A673 (cell line): Measurements from ENCODE around the gene HDAC7. TPM values are rescaled to one million over a fixed set of nuclear protein-coding genes. Genes with fewer than 3 reads are reported as not detected.

Experiments used
- BruUV-seq: library from RNA; stranded (reverse); fragments of 400-500 nt; replicated peaks from 2 replicates; lab custom pipeline; 2021; lab: Mats Ljungman, UMichigan
- CTCF ChIA-PET: fragments of 300-600 bp; sonication (Branson Sonifier 250); formaldehyde crosslinking; loops from one replicate; lab custom pipeline; 2022; ENCODE audit warnings: antibody characterized with exemption; lab: Charles Lee
- POLR2A ChIA-PET: fragments of 300-600 bp; sonication (Branson Sonifier 250); formaldehyde crosslinking; loops from one replicate; lab custom pipeline; 2022; ENCODE audit warnings: antibody characterized with exemption; ENCODE audit not compliant: low non-redundant PET; lab: Charles Lee
- DNase-seq: peaks from one replicate; pipeline ENCODE4 v3.0.0-alpha.2; 2015; ENCODE audit warnings: low spot score
- H3K27ac ChIP-seq: fragments of 200-600 bp; sonication (generic); 2 replicates; pipeline ENCODE4 v1.5.1; 2016; ENCODE audit warnings: mixed run types, low read depth, mild to moderate bottlenecking, mixed read lengths, antibody characterized with exemption, low read length; ENCODE audit not compliant: poor library complexity, severe bottlenecking
- H3K27me3 ChIP-seq: fragments of 200-600 bp; sonication (generic); replicated peaks from 2 replicates; pipeline ENCODE4 v1.6.1; 2017; ENCODE audit warnings: mixed run types, low read depth, mild to moderate bottlenecking, mixed read lengths, antibody characterized with exemption, low read length; ENCODE audit not compliant: insufficient read depth, poor library complexity
- H3K36me3 ChIP-seq: fragments of 200-600 bp; sonication (generic); 2 replicates; pipeline ENCODE4 v1.6.1; 2016; ENCODE audit warnings: mixed run types, mild to moderate bottlenecking, mixed read lengths, antibody characterized with exemption, low read length; ENCODE audit not compliant: insufficient read depth, poor library complexity, severe bottlenecking
- H3K4me1 ChIP-seq: fragments of 200-600 bp; sonication (generic); 2 replicates; pipeline ENCODE4 v1.6.1; 2017; ENCODE audit warnings: mixed run types, mild to moderate bottlenecking, mixed read lengths, antibody characterized with exemption, low read length; ENCODE audit not compliant: insufficient read depth, poor library complexity, severe bottlenecking
- H3K4me3 ChIP-seq: fragments of 200-600 bp; sonication (generic); 2 replicates; pipeline ENCODE4 v1.5.1; 2016; ENCODE audit warnings: low read depth, mixed run types, mild to moderate bottlenecking, mixed read lengths, low read length; ENCODE audit not compliant: poor library complexity, severe bottlenecking
- H3K9me3 ChIP-seq: fragments of 200-600 bp; sonication (generic); 2 replicates; pipeline ENCODE4 v1.6.1; 2016; ENCODE audit warnings: mixed run types, low read depth, mild to moderate bottlenecking, mixed read lengths, antibody characterized with exemption, low read length; ENCODE audit not compliant: poor library complexity, severe bottlenecking
- EZH2 ChIP-seq: fragments of 200-600 bp; sonication (generic); IDR thresholded peaks from 2 replicates; pipeline ENCODE4 v1.6.1; 2017; ENCODE audit warnings: borderline replicate concordance, low read depth, mild to moderate bottlenecking, mixed read lengths, antibody characterized with exemption, low read length; ENCODE audit not compliant: poor library complexity, severe bottlenecking
- intact Hi-C: fragments of 100-400 bp; cut with micrococcal nuclease; formaldehyde crosslinking; loops from one replicate; pipeline ENCODE4 v1.10.0; 2022; ENCODE audit not compliant: unreplicated experiment
- total RNA-seq: library from RNA; stranded (reverse); gene quantifications from 2 replicates; pipeline ENCODE4 v1.2.3, GENCODE V29; 2021
- TF ChIP-seq, protein P1 (sequence below): fragments of 300-800, 200-600 bp; sonication (generic); conservative IDR thresholded peaks from 2 replicates; pipeline ENCODE4 v1.5.1; 2017; ENCODE audit warnings: low read depth, mild to moderate bottlenecking, antibody characterized with exemption, low read length, moderate library complexity, mixed read lengths

HDAC7 gene
- total RNA-seq, 1 experiment from 2014 or later: 58.9 TPM

- no peak for DNase-seq
- peak overlapping the region; percentile 75 for H3K27ac ChIP-seq
- intact Hi-C loops: no loop called here
Observed at GRCh38 chr12:47757840-47758583, 61.7 kb downstream of the HDAC7 start.

GRCh38 chr12:47757364-47757839, 62.3 kb downstream of the HDAC7 start:
- Histone ChIP-seq H3K27me3 (no peaks in the 10 kb centered on the region), H3K4me1 (peaks cover 30% of the 10 kb centered on the region), H3K36me3 (no peaks in the 10 kb centered on the region), H3K4me3 (no peak overlapping the region), H3K27ac (no peak overlapping the region), H3K9me3 (no peaks in the 10 kb centered on the region)
- no TSS peak for BruUV-seq
- intact Hi-C loops: no loop called here
- CTCF ChIA-PET: interaction anchor here (1.5 to 2.7 kb wide), 2 partner anchors 15 to 16 kb away, joined by 4 to 18 read pairs; no protein-coding TSS in a partner anchor
- DNase-seq: no peak
- TF ChIP-seq, protein P1, sequence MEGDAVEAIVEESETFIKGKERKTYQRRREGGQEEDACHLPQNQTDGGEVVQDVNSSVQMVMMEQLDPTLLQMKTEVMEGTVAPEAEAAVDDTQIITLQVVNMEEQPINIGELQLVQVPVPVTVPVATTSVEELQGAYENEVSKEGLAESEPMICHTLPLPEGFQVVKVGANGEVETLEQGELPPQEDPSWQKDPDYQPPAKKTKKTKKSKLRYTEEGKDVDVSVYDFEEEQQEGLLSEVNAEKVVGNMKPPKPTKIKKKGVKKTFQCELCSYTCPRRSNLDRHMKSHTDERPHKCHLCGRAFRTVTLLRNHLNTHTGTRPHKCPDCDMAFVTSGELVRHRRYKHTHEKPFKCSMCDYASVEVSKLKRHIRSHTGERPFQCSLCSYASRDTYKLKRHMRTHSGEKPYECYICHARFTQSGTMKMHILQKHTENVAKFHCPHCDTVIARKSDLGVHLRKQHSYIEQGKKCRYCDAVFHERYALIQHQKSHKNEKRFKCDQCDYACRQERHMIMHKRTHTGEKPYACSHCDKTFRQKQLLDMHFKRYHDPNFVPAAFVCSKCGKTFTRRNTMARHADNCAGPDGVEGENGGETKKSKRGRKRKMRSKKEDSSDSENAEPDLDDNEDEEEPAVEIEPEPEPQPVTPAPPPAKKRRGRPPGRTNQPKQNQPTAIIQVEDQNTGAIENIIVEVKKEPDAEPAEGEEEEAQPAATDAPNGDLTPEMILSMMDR: no peak
- no peak for TF ChIP-seq EZH2
- POLR2A ChIA-PET: no interaction called here

More at GRCh38 chr12:47757840-47758583, 61.7 kb downstream of the HDAC7 start:
- POLR2A ChIA-PET: interaction anchor here (0.5 to 0.6 kb wide), 2 partner anchors 50 to 1632 kb away, joined by 3 to 4 read pairs; no protein-coding TSS in a partner anchor
- no TSS peak for BruUV-seq
- H3K4me1 ChIP-seq: peaks cover 29% of the 10 kb centered on the region
- no peaks in the 10 kb centered on the region for H3K9me3 ChIP-seq
- no peaks in the 10 kb centered on the region for H3K27me3 ChIP-seq
- H3K4me3 ChIP-seq: peak overlapping the region; percentile 66
- CTCF ChIA-PET: interaction anchor here (0.8 to 2.7 kb wide), 3 partner anchors 15 to 80 kb away, joined by 3 to 18 read pairs (median 4); no protein-coding TSS in a partner anchor
- TF ChIP-seq EZH2: no peak
- TF ChIP-seq, protein P1: no peak
- H3K36me3 ChIP-seq: no peaks in the 10 kb centered on the region

- POLR2A ChIA-PET: interaction anchor here (0.6 kb wide), 1 partner anchor 17 kb away, joined by 3 read pairs; no protein-coding TSS in a partner anchor
- Histone ChIP-seq H3K4me3 (no peak overlapping the region), H3K4me1 (peaks cover 30% of the 10 kb centered on the region), H3K36me3 (no peaks in the 10 kb centered on the region), H3K27me3 (no peaks in the 10 kb centered on the region), H3K9me3 (no peaks in the 10 kb centered on the region), H3K27ac (no peak overlapping the region)
- TF ChIP-seq, protein P1: no peak
- no peak for TF ChIP-seq EZH2
- CTCF ChIA-PET: interaction anchor here (0.7 to 2.0 kb wide), 3 partner anchors 14 to 159 kb away, joined by 3 to 8 read pairs (median 4); no protein-coding TSS in a partner anchor
- no peak for DNase-seq
- intact Hi-C loops: no loop called here
- BruUV-seq: no TSS peak
Observed at GRCh38 chr12:47755655-47756562, 63.8 kb downstream of the HDAC7 start.
